OCI-M2 (cell line): ENCODE measurements around the gene PTPN11.
"Not testable (repeated sequence)": the region's sequence is repeated elsewhere in the genome, so short reads cannot be mapped to it uniquely, and the experiment has no call there.

Source experiments
- DNase-seq: peaks from one replicate; lab custom pipeline; 2025; ENCODE audit not compliant: unreplicated experiment; lab: John Stamatoyannopoulos, UW

Gene PTPN11

DNA sequence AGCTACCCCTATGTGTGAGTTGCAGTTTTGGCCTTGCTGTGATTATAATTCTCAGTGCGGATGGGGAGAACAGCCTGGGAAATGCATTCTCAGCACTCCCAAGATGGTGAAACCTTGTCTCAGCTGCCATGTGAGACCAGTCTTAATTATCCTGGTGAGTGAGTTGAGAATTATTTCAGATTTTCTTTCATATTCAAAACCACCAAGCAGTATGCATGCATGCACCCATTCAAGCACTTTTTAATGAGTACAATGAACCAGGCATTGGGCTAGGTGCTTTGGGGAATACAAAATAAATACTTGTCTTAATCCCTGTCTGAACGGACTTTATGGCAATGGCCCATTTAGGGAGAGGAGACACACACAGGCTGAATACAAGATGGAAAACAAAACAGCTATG is 94.7 kb downstream of the PTPN11 start:
- DNase-seq: no peak

DNA sequence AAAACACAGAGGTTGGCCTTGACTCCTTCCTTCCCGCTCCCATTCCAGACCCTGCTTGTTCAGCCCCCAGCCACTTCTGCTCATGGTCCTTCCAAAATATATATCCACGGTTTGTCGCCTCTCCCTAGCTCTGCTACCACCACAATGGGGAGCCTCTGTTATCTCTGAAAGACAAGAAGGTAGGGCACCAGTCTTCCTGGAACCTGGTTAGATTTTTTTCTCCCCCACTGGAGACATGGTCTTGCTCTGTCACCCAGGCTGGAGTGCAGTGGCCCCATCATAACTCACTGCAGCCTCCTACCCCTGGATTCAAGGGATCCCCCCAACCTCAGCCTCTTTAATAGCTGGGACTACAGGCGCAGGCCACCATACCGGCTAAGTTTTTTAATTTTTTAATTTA is 95.7 kb downstream of the PTPN11 start:
- DNase-seq: no peak

DNA sequence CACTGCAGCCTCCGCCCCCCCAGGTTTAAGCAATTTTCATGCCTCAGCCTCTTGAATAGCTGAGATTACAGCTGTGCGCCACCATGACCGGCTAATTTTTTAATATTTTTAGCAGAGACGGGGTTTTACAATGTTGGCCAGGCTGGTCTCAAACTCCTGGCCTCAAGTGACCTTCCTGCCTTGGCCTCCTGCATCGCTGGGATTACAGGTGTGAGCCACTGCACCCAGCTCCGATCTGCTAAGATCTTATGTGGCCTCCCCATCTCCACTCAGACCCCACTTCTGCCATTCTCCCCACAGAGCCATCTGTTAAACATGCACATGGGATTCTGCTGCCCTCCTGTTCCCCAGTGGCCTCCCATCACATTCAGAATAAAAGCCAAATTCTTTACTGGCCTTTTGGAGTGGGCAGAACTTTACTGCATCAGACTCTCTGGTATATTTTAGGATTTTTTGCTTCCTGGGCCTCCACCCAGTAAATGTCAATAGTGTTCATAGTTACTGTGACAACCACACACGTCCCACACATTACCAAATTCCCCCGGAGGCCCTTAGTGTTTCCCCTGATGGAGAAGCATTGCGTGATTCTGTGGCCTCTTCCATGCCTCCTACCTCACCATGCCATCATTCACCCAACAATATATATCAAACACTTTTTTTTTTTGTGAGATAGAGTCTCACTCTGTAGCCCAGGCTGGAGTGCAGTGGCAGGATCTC is 96.3 kb downstream of the PTPN11 start:
- DNase-seq: no peak

DNA sequence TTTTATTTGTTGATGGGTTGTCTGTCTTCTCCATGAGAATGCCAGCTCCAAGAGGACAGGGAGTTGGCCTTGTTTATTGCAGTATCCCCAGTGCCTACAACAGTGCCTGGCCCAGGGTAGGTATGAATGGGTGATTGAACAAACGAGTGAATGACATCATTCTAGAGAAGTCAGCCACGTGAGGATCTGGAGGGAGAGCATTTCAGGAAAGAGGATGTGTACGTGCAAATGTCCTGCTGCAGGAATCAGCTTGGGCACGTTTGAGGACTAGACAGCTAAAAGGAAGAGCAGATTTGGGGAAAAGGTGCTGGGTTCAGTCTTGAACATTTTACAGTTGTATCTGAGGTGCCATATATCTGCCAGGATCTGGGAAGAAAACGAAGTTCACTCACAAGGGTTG is 97.1 kb downstream of the PTPN11 start:
- no peak for DNase-seq

DNA sequence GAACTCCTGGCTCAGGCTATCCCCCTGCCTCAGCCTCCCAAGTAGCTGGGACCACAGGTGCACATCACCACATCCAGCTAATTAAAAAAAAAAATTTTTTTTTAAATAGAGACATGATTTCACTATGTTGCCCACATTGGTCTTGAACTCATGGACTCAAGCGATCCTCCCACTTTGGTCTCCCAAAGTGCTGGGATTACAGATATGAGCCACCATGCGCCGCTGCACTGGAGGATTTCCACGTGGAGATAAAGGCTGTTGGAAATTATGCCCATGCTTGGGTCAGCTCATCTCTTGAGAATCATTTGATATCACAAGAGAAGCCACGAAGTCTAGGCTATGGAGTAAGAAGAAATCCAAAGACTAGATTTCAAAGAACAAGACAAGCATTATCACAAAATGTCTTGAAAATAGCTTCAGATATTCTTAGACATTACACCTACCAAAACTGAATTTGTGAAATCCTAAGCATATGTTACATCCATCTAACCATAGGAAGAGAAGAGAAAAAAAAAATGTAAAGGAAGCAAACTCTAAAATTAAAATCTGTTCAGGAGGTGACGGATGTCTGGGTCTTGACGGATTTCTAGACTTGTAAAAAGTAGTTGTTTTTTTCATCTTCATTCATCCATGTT is 99.1 kb downstream of the PTPN11 start:
- DNase-seq: no peak

DNA sequence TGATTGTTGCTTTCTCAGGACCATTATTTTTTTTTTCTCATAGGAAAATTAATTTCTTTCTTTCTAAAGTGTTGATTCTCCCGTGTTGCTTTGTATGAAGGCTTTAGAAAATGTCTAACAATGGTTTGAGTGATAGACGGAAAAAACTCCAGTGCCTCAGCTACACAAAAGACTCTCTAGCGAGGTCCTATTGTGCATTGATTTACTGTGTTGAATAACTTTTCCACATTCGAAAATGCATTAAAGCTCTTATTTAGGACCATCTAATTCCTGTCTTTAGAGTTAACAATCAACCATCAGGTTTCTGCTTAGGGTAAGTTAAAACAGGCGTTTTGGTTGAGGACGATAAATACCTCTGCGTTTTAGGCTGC is 99.6 kb downstream of the PTPN11 start:
- no peak for DNase-seq

DNA sequence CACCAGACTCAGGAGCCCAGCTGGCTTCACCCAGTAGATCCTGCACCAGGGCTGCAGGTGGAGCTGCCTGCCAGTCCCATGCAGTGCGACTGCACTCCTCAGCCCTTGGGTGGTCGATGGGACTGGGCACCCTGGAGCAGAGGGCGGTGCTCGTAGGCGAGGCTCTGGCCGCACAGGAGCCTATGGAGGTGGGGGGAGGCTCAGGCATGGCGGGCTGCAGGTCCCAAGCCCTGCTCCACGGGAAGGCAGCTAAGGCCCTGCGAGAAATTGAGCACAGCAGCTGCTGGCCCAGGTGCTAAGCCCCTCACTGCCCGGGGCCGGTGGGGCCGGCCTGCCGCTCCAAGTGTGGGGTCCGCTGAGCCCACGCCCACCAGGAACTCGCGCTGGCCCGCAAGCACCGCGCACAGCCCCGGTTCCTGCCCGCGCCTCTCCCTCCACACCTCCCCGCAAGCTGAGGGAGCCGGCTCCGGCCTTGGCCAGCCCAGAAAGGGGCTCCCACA is 101.1 kb downstream of the PTPN11 start:
- not testable (repeated sequence) for DNase-seq

DNA sequence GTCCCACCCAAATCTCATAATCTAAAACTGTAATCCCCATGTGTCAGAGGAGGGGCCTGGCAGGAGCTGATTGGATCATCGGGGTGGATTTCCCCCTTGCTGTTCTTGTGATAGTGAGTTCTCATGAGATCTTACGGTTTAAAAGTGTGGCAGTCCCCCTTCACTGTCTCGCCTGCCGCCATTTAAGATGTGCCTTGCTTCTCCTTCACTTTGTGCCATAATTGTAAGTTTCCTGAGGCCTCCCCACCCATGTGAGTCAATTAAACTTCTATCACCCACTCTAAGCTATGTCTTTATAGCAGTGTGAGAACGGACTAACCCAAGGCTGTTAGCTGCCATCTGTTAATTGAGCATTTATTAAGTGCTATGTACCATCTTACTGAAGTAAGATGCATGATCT is 105.1 kb downstream of the PTPN11 start:
- no peak for DNase-seq

DNA sequence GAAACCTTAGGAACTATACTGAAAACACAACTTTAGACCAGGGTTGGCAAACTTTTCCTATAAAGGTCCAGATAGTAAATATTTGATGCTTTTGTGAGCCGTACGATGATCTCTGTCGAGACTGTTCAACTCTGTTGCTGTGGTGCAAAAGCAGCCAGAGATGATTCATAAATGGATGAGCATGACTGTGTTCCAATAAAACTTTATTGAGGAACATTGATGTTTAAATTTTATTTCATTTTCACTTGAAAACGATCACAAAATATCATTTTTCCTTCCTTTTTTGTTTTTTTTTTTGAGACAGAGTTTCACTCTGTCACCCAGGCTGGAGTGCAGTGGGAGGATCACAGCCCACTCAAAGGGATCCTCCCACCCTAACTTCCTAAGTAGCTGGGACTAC is 105.5 kb downstream of the PTPN11 start:
- no peak for DNase-seq

DNA sequence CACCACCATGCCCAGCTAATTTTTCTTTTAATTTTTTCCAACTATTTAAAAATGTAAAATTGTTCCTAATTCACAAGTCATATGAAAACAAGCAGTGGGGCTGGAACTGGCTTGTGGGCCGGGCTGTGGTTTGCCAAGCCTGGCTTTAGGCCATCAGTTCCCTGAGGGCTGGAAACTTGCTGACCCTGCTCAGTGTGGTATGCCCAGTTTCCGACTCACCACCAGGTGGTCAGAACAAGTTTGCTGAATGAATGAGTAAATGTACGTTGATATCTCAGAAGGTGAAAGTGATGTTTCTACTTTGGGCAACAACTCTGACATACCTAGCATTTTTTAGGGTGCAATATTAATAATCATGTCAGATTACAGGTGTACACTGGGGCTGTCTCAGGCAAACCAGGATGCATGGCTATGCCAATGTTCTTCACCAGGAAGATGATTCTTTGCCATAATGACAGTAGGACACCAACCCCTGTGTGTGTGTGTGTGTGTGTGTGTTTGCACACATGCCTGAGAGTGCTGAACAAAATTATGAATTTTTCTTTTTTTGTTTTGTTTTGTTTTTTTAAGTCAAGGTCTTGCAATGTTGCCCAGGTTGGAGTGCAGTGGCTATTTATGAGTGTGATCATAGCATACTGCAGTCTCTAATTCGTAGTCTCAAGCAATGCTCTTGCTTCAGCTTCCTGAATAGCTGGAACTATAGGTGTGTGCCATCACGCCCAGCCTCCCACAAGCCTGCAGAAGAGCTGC is 106.1 kb downstream of the PTPN11 start:
- DNase-seq: no peak

DNA sequence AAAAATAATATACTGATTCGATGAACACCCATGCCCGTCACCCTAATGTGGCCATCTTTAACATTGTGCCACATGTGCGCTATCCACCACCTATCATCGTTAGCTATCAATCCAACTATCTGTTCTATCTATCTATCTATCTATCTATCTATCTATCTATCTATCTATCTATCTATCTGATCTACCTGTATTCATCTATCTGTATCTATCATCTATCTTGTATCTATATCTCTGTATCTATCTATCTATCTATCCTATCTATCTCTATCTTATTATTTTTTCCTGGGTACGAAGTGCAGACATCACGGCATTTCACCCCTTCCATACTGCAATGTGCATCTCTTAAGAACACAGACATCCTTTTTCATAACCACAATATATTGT is 106.7 kb downstream of the PTPN11 start:
- no peak for DNase-seq

DNA sequence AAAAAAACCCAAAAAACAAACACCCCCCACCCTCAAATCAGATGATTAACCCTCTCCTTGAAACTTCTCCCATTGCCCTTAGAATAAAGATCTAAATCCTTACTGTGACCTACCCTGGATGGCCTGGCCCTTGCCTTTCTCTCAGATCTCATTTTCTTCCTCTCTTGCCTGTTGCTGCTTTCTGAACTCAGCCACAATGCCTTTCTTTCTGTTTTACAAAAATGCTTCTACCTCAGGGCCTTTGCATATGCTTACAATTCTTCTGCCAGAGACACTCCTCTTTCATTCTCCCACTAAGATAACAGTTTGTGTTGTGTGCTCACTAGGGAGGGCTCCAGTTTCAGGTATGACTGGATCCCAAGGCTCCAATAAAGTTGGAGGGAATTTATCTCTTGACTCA is 108.3 kb downstream of the PTPN11 start:
- DNase-seq: no peak

DNA sequence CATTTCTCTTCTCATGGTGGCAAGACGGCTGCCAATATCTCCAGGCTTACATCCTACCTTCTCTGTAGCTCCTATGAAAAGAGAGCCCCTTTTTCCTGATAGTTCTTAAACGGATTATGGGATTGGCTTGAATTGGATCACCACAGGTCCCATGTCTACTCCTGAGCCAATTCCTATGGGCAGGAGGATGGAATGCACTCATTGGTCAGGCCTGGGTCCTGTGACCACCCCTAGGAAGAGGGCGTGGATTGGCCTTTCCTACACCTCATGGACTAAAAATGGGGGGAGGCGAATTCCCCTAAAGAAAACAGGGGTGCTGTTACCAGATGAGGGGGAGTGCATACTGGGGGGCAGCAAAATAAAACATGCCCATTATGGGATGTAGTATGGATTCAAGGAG is 108.8 kb downstream of the PTPN11 start:
- no peak for DNase-seq

DNA sequence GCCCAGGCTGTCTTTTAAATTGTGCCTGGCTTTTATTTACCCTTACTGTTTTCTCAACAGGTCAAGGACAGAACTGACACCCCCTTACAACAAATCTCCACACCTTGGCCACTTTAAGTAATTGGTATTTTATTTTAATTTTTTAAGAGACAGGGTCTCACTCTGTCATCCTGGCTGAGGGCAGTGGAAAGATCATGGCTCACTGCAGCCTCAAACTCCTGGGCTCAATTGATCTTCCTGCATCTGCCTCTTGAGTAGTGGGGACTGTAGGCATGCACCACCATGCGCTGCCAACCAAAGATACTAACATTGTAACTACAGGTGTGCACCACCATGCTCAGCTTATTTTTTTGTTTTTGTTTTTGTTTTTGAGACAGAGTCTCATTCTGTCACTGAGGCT is 109.8 kb downstream of the PTPN11 start:
- DNase-seq: no peak

DNA sequence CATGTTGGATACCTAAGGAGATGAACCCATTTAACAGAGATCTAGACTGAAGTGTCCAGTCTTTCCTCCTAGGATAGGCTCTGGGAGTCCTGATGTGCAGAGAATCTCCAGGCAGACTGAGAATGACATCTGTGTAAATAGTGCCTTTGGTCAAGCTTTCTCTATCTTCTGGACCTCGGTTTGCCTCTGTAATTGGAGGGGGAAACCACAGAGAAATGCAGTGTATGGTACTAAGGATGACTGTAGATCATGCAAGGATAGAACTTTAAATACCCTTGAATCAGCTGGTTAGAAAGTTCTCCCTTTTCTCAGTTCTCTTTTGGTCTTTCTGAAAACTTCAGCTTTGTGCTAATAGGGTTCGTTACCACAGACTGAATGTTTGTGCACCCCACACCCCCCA is 112.2 kb downstream of the PTPN11 start:
- DNase-seq: no peak

DNA sequence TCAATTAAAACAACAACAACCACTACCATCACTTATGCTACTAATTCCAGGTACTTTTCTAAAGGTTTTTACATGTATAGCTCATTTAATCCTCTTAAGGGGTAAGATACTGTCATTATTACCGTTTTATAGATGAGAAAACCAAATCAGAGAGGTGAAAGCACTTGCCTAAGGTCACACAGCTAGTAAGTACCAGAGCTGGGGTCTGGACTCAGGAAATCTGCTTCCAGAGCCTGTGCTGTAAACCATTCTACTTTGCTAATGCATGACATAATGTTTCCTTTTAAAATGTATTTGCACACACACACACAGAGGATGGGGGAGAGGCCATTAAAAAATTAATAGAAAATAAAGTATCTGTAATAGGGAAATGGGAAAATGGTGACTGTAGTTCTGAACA is 113.4 kb downstream of the PTPN11 start:
- no peak for DNase-seq

DNA sequence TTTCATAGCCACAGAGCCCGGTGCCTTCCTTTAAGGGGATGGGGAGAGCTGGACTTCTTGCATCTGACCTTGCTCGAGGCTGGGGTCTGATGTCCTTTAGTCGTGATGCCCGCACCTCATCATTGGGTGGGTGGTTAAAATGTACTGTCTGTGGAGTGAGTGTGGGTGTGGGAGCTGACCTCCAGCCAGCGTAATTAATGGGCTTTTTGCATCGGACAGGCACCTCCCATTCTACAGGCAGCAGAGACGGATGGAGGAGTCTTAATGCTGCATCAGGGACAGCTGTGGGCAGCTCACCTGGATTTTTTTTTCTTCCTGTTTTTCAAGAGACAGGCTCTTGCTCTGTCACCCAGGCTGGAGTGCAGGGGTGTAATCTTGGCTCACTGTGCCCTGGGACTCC is 114.8 kb downstream of the PTPN11 start:
- no peak for DNase-seq

DNA sequence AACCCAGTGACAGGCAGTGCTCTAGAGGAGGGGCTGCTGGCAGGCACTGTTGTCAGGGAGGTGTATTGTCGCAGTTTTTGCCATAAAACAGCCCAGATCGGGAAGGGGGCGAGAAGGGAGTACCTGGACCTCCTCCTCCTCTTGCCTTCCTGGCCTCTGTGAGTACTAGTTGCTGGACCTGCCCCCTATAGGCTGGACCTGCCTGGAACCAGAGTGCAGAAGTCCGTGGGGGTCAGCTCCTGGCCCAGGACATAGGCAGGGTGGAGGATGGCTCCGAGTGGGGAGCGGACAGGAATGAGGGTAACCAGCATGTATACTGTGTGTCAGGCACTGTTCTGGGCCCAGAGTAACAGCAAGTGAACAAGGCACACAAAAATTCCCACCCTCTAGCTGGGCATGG is 116.3 kb downstream of the PTPN11 start:
- no peak for DNase-seq

DNA sequence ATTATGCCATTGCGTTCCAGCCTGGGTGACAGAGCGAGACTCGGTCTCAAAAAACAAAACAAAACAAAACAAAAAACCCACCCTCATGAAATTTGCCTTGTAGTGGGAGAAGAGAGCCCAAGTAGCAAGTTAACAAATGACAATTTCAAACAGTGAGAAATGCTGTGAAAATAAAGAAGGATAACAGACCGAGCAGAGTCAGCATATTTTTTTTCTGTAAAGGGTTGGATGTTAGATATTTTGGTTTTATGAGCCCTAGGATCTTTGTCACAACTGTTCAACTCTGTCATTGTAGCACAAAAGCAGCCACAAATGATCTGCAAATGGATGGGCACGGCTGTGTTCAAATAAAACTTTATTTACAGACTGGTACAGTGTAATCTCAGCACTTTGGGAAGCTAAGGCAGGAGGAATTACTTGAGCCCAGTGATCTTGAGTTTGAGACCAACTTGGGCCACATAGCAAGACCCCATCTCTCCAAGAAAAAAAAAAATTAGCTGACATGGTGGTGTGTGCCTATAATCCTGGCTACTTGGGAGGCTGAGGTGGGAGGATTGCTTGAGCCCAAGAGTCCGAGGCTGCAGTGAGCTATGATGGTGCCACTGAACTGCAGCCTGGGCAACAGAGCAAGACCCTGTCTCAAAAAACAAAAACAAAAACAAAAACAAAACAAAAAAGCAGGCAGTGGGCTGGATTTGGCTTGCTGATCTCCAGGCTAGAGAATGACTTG is 117.1 kb downstream of the PTPN11 start:
- DNase-seq: no peak

DNA sequence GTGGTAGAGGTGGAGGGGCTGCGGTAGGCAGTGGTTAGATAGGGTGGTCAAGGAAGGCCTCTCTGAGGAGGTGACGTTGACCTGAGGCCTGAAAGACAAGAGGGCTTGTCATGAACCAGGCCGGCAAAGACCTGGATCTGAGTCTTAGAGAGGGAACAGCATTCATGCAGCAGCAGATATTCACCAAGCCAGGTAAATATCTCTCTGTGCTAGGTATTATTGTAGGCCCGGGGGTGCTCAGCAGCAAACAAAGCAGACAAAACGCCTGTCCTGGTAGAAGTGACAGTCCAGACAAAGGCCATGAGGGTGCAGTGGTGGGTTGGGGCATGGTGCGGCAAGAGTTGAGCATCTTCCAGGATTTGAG is 117.6 kb downstream of the PTPN11 start:
- no peak for DNase-seq

DNA sequence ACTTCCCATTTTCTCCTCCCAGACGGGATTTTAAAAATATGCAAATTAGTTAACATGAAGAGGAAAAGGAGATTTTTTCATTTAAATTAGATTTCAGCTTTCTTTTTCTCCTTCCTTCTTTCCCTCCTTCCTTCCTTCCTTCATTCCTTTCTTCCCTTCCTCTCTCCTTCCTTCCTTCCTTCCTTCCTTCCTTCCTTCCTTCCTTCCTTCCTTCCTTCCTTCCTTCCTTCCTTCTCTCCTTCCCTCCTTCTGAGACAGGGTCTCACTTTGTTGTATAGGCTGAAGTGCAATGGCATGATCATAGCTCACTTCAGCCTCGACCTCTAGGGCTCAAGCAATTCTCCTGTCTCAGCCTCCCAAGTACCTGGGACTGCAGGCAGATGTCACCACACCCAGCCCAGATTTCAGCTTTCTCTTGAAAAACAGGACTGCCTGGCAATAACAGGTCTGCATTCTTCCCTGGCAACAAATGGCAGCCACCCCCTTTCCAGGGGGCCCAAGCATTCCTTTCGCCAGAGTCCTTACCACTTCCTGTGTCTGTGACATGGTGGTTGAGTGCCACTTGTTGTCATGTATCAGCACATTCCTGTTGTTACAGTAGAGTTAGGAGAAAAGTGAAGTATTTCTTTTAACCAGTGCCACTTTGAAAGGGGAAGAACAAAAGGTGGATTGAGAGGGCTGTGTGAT is 119.1 kb downstream of the PTPN11 start:
- no peak for DNase-seq
